ENCODE results near the gene IGF2BP2.

Gene IGF2BP2

GRCh38 chr3:185730550-185730949 lies 94.3 kb downstream of the IGF2BP2 start:
- no peak for FAIRE-seq

GRCh38 chr3:185729337-185730055 lies 95.3 kb downstream of the IGF2BP2 start:
- FAIRE-seq = peak; percentile 95

- FAIRE-seq = no peak
Measured at GRCh38 chr3:185728630-185729336, 96.1 kb downstream of the IGF2BP2 start.

- FAIRE-seq = peak; percentile 75
Measured at GRCh38 chr3:185727873-185728272, 97.0 kb downstream of the IGF2BP2 start.

- FAIRE-seq = peak; percentile 98
Measured at GRCh38 chr3:185726254-185726967, 98.4 kb downstream of the IGF2BP2 start.

- peak; percentile 97 for FAIRE-seq
Measured at GRCh38 chr3:185724761-185725160, 100.1 kb downstream of the IGF2BP2 start.

GRCh38 chr3:185724251-185724650 lies 100.6 kb downstream of the IGF2BP2 start:
- no peak for FAIRE-seq

- no peak for FAIRE-seq
Measured at GRCh38 chr3:185722881-185723280, 102.0 kb downstream of the IGF2BP2 start.

- FAIRE-seq = no peak
Measured at GRCh38 chr3:185721970-185722369, 102.9 kb downstream of the IGF2BP2 start.

GRCh38 chr3:185720326-185720725 lies 104.5 kb downstream of the IGF2BP2 start:
- FAIRE-seq = no peak

GRCh38 chr3:185718736-185719593 lies 105.9 kb downstream of the IGF2BP2 start:
- FAIRE-seq = no peak

- no peak for FAIRE-seq
Measured at GRCh38 chr3:185717627-185718402, 107.0 kb downstream of the IGF2BP2 start.

- no peak for FAIRE-seq
Measured at GRCh38 chr3:185717121-185717520, 107.7 kb downstream of the IGF2BP2 start.

GRCh38 chr3:185716436-185717108 lies 108.3 kb downstream of the IGF2BP2 start:
- no peak for FAIRE-seq

- no peak for FAIRE-seq
Measured at GRCh38 chr3:185715091-185715490, 109.8 kb downstream of the IGF2BP2 start.

- FAIRE-seq = no peak
Measured at GRCh38 chr3:185714085-185714484, 110.8 kb downstream of the IGF2BP2 start.

GRCh38 chr3:185713015-185713414 lies 111.8 kb downstream of the IGF2BP2 start:
- FAIRE-seq = no peak

- FAIRE-seq = no peak
Measured at GRCh38 chr3:185712337-185712736, 112.5 kb downstream of the IGF2BP2 start.

- FAIRE-seq = no peak
Measured at GRCh38 chr3:185711255-185711870, 113.5 kb downstream of the IGF2BP2 start.

GRCh38 chr3:185709251-185709955 lies 115.4 kb downstream of the IGF2BP2 start:
- FAIRE-seq = no peak

All from A204.1 (cell line).